NCI-H460 (cell line): Measurements from ENCODE around the gene ACE. TPM values are rescaled to one million over a fixed set of nuclear protein-coding genes. Genes with fewer than 3 reads are reported as not detected.
"Not testable (repeated sequence)": the region's sequence is repeated elsewhere in the genome, so short reads cannot be mapped to it uniquely, and the experiment has no call there.

ENCODE experiments used
- DNase-seq: peaks from one replicate; pipeline ENCODE4 v3.0.0-alpha.2; 2016; ENCODE audit warnings: low read depth; ENCODE audit errors: extremely low read depth
- total RNA-seq: library from RNA; depleted of rRNA; stranded (reverse); fragments of >200 nt; shearing (Covaris generic); gene quantifications from 2 replicates; pipeline ENCODE4 v1.2.3, GENCODE V29; 2014

The ACE gene
- total RNA-seq, 1 experiment from 2014 or later, result 0.22 TPM

DNA sequence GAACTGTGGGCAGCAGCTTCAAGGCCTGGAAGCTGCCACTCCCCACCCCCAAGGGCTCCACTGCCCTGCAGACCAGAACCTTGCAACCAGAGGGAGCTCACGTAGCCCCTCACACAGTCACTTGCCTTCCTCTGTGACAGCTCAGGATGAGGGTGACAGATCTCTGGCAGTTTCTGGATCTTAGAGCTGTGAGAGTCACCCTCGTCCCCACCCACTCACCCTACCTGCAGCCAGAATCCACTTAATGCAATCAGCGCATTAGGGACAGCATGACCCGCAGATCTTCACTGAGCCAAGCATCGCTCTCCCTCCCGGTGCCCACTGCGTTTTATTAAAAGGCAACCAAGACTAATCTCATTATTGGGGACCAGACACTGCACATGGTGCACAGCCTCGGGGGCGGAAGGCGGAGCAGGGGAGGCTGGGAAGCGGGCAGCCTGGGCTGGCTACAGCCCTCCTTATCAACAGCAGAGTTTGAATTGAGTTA lies 34.3 kb upstream of the ACE start:
- DNase-seq, result no peak

DNA sequence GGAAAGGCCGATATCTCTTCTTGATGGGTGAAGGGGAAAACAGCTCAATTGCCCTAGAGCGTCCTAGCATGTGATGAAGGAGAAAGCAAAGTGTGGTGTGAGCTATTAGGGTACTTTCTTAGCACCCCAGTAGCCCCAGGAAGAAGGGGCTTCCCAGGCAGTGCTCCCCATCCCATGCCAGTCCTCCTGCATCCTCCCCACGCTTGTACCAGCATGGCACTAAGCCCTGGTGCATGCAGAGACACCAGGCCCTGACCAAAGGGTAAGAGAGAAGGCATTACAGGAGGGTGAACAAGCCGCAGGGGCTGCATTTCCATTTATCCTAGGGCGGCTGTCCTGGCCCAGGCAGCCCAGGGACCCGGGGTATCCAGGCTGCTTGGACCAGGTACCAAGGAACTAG lies 33.8 kb upstream of the ACE start:
- no peak for DNase-seq

- no peak for DNase-seq
These were observed 32.4 kb upstream of the ACE start for GRCh38 chr17:63444457-63444856.

- DNase-seq, result no peak
These were observed 31.8 kb upstream of the ACE start for GRCh38 chr17:63445065-63445464.

- no peak for DNase-seq
These were observed 31.3 kb upstream of the ACE start for GRCh38 chr17:63445571-63445953.

DNA sequence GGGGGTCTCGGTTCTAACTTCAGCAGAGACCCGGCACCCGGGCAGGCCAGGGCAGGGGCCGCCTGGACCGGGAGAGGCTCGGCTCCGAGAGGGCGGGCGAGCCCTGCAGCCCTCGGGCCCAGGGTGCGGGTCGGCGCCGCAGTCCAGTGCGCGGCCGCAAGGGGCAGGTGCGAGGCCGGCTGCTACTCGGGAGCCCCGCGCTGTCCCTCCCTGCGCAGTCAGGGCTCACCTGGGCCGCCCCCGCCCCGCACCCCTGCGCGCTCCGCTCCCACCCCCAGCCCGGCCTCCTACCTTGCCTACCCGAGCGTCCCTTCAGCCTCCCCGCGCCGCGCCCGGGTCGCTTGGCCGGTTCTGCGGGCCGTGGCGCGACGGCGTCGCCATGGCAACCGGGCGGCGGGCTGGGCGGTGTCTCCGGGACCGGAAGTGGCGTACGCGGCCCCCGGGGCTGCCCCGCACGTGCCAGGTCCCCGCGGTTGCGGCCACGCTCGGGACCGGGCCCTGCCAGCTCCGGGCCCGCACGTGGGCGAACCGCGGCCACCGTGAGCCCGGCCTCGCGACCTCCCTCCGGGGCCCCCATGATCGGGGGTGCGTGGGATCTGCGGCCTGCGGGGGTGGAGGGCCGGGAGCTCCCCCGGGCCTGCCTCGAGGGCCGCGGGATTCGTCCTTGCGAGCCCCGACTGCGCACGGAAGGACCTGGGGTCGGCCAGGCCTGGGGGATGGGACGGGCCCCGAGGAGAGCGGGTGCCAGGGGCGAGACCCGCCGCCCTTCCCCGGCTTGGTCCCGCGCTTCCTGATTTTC lies 30.7 kb upstream of the ACE start, which contains the start of gene CYB561:
Gene CYB561 (minus strand): TSS at position 353 of the 799 bp plus-strand sequence. CDS start 8,759 bp downstream, outside the sequence.
- DNase-seq, result peak; percentile 67

DNA sequence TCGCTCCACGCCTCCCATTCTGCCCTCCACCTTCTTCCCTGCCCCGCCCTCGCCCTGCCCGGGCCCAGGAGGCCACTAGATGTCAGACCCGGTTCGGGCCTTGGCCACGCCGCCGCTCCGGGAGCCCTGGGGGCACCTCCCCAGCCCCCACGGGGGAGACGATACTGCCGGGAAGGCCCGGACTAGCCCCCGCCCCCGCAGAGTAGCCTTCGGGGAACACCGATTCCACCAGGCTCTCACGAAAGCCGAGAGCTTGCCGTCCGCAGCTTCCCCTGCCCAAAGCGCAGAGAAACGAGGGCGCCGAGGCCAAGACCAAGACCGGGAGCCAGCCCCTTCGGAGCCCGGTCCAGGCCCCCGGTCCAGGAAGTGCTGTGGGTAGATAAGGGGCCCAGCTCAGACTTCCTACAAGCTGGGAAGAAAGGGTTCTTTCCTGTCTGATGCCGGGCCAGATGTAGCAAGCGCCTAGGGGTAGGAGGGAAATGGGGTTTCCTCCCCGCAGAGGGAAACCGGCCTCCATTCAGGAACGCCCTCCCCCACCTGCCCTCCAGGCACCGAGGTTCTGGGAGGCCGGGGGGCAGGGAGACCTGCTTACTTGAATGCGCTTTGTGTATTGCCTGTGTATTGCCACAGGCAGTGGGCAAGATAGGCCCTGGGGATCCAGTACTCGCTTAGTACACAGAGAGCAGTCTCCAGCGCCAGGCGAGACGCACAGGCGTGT lies 29.9 kb upstream of the ACE start:
- DNase-seq, result peak; percentile 16

DNA sequence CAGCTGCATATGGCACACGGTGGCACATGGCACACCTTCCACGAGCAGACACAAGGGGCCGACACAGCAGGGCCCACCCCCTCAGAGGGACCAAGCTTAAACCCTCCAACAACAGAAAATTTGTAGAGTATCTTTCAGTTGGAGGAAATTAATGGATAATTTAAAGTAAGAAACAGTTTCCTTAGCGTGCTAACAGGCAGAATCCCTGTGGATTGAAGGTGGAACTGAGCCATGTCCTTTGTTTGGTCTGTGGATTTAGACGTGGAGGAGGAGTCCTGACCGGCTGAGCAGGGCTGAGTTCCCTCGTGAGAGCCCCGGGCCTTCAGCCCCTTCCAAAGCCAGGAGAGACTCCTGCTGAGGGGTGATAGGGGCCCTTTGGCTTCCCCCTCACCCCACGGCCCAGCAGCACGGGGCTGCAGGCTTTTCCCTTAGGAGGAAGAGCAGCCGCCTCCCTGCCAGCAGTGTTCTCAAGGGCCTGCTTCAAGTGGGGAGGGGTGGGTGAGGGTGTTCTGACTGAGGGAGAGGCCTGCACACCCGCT lies 29.3 kb upstream of the ACE start:
- DNase-seq, result no peak

- DNase-seq, result no peak
These were observed 28.2 kb upstream of the ACE start for GRCh38 chr17:63448655-63449054.

DNA sequence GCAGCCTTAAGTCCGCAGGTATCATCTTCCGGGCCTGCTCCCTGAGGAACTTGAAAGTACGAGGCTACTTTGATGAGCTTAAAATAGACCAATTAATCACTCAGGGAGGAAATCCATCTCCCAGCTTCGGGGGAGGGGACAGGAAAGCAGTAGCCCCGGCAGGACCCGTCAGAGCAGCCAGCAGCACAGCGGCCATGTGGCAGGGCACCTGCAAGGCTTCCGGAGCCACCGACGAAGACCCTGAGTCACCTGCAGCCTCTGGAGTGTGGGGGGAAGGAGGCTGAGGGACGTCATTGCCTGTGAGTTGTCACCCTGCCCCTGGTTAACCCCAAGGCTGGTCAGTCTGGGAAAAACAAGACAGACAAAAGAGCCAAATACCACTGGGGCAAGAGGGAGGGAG lies 26.3 kb upstream of the ACE start:
- no peak for DNase-seq

GRCh38 chr17:63451150-63451549 lies 25.7 kb upstream of the ACE start:
- DNase-seq, result no peak

DNA sequence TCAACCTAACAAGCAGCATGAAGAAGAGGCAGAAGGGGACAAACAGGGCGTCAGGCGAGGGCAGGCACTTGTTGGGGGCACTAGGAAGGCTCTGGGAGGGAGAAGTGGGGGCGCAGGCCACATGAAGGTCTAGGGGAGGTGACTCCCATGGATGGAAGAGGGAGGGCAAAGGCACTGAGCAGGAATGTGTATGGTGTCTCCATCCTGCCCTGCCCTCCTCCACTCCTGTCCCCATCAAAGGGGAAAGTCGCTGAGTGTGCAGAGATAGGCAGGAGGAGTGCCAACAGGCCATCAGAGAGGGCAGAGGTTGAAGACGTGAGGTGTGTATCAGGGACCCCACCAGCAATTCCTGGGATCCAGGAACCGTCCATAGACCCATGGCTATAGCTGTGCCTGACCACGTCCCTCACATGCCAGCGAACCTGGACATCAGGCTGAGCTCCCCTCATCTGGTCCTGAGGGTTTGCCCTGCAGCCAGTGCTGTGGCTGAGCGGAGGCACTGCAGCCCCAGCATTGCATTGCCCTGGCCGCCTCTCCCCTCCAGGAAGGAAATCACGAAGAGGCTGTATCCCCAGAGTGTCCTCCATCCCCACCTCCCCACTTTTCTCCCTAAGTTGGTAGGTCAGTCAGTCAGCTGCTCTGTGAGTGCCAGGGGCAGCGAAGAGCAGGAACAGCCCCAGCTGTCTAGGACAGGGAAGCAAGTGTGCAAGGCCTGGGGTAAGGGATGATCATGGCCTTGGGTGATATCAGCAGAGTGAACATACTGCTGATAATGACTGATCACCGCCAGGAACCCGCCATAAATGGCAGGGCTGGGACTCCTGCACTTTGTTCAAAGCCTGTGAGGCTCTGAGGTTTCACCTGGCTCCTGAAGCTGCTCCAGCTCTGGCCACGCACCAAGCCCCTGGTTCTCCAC lies 24.6 kb upstream of the ACE start:
- no peak for DNase-seq

GRCh38 chr17:63452962-63453551 lies 23.8 kb upstream of the ACE start:
- DNase-seq, result no peak

- DNase-seq, result not testable (repeated sequence)
These were observed 22.5 kb upstream of the ACE start for GRCh38 chr17:63454357-63454756.

DNA sequence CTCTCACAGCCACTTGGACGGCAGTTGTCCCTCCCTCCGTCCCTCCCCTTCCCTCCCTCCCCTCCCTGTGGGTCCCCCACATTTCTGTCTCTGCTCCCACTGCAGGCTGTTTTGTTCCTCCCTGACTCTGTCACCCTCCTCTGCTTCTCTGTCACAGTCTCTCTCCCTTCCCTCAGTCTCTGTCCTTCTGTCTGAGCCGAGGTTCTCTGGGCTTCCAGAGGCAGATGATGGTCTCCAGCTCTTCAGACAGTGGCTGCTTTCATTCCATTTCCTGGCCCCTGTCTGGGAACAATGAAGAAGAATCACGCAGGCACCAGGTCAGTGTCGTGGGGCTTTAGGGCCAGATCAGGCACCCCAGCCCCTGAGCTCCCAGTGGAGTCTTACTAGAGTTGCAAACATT lies 21.9 kb upstream of the ACE start:
- no peak for DNase-seq

DNA sequence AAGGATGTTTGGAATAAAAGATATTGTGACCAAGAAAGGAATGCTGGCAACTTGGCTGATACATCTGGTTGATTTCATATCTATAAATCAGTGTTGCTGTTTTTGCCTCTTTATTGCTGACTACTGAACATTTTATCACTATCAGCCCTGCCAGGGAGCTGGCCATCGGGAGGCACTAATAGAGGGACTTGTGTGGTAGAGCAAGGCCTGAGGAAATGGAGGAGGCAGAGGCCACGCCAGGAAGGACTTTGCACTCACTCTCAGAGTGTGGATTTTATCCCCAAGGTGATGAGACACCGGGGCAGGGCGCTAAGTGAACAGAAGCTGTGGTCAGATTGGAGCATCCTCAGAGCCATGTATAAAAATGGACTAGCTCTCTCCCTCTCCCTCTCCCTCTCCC lies 21.4 kb upstream of the ACE start:
- no peak for DNase-seq

DNA sequence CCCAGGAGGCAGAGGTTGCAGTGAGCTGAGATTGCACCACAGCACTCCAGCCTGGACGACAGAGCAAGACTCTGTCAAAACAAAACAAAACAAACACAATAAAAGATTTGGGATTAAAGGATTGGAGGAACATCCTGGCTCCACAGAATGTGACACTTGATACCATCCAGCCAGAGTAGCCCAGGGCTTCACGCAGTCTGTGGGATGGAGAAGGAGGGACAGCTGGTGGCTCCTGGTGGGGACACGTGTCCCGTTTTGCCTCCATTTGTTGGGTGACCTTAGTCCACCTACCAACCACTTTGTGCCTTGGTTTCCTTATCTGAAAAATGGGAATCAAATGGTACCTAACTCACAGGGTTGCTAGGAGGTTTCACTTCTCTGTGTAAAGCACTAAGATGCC lies 18.4 kb upstream of the ACE start:
- DNase-seq, result no peak

DNA sequence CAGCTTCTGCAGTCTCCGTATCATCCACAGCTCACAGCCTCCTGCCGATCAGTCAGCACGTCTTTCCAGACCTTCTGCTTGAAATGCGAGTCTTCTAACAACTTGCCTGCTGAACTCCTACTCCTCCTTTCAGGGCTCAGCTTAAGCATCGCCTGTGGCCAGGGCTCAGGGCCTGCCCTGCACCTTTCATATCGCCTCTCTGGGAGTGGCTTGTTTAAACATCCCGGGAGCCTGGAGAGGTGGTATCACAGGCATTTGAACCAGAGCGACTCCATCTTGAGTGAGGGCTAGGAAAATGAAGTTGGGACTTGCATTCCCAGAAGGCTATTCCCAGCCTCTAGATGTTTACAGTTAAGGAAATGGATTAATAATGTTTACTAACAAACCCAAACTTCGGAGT lies 16.8 kb upstream of the ACE start:
- no peak for DNase-seq

DNA sequence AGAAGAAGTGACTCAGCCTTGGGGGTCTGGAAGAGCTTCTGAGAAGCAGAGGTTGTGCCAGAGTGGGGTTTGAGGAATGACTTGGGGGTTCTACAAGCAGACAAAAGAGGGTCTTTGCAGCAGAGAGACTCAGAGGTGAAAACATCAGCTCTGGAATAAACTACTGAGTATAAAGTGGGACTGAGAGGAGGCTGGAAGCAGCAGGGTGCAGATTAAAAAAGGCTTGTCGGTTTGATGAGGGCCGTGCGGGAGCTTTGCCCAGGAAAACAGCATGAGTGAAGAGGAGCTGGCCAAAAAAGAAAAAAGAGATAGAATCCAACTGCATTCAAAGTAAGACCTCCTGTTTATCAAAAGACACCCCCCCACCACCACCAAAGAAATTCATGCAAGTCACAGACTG lies 13.1 kb upstream of the ACE start:
- DNase-seq, result no peak

- no peak for DNase-seq
These were observed 12.1 kb upstream of the ACE start for GRCh38 chr17:63464691-63465236.
